Body of pancreas (tissue), 4 donors: Measurements from ENCODE around the gene TMEM266.

Experiments used
- CTCF ChIP-seq, 7 experiments: fragments of 450-650 bp in 4 of 7; fragments of 200-600 bp in 3 of 7; sonication (generic) in 3 of 7; IDR thresholded peaks; one replicate each; pipeline ENCODE4 v1.5.1; 2016 to 2019; ENCODE audit warnings: antibody characterized with exemption in 7 of 7
- POLR2A ChIP-seq, 3 donors: fragments of 450-650 bp; IDR thresholded peaks; one replicate each; pipeline ENCODE4 v1.6.1; 2016; ENCODE audit warnings: antibody characterized with exemption in 3 of 3, mild to moderate bottlenecking in 2 of 3

- TF ChIP-seq POLR2A (IDR thresholded peaks at IDR 0.05) = no peak
- TF ChIP-seq CTCF (IDR thresholded peaks at IDR 0.05) = no peak
Measured at GRCh38 chr15:76190070-76190564, 130.3 kb downstream of the TMEM266 start.
